Breast epithelium (tissue), 3 donors: ENCODE data around the gene BRINP2.

Experiments used
- POLR2AphosphoS5 ChIP-seq, 3 donors: sonication (generic); formaldehyde crosslinking; IDR thresholded peaks; one replicate each; pipeline ENCODE4 v1.6.1; 2017; ENCODE audit warnings: antibody characterized with exemption in 3 of 3
- TF ChIP-seq, protein P1 (sequence below), 3 donors: fragments of 450-650 bp; IDR thresholded peaks; one replicate each; pipeline ENCODE4 v1.5.1; 2016 to 2017; ENCODE audit warnings: antibody characterized with exemption in 3 of 3, mild to moderate bottlenecking in 3 of 3, moderate library complexity in 3 of 3

DNA sequence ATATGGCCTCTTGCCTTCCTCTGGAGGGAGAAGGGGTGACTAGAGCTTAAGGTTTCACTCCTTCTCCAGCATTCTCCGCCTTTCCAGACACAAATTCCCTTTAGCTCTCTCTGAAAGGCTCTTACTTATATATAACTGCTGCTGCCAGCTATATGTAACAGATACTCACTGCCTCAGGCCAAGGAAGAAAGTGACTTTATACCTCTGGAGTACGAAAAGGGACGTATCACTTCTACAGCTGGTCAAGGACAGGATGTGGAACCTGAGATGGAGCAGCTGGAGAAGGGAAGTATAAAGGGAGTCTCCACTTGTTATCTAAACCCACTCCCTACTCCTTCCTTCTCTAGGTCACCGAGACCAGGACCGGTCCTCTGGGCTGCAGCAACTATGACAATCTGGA, 102.4 kb downstream of the BRINP2 start:
- TF ChIP-seq, protein P1, sequence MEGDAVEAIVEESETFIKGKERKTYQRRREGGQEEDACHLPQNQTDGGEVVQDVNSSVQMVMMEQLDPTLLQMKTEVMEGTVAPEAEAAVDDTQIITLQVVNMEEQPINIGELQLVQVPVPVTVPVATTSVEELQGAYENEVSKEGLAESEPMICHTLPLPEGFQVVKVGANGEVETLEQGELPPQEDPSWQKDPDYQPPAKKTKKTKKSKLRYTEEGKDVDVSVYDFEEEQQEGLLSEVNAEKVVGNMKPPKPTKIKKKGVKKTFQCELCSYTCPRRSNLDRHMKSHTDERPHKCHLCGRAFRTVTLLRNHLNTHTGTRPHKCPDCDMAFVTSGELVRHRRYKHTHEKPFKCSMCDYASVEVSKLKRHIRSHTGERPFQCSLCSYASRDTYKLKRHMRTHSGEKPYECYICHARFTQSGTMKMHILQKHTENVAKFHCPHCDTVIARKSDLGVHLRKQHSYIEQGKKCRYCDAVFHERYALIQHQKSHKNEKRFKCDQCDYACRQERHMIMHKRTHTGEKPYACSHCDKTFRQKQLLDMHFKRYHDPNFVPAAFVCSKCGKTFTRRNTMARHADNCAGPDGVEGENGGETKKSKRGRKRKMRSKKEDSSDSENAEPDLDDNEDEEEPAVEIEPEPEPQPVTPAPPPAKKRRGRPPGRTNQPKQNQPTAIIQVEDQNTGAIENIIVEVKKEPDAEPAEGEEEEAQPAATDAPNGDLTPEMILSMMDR (IDR thresholded peaks at IDR 0.05) = no peak
- no peak for TF ChIP-seq POLR2AphosphoS5 (IDR thresholded peaks at IDR 0.05)
